GM18909 (cell line): ENCODE results near the gene MAP4K3.
A peak's percentile ranks its signal among the peaks of the same experiment; 100 is the strongest.

Experiments used
- ATAC-seq: cut with Tn5 transposase; IDR thresholded peaks from one replicate; pipeline ENCODE4 v1.9.1; 2021; ENCODE audit warnings: mild to moderate bottlenecking; ENCODE audit not compliant: unreplicated experiment, poor library complexity

MAP4K3 gene

GRCh38 chr2:39447266-39448168 is 10.4 kb upstream of the MAP4K3 start:
- no peak for ATAC-seq

GRCh38 chr2:39445934-39446333 is 8.8 kb upstream of the MAP4K3 start:
- ATAC-seq = no peak

DNA sequence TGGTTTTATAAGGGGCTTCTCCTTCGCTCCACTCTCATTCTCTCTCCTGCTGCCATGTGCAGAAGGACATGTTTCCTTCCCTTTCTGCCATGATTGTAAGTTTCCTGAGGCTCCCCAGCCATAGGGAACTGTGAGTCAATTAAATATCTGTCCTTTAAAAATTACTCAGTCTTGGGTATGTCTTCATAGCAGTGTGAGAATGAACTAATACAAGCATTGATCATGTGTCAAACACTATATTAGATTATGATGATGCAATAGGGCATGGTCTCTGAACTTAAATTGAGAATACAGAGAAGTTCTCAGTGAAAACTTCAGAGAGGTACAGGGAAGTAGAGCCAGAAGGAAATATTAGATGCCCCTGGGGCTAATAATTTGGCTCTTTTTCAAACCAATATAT is 5.9 kb upstream of the MAP4K3 start:
- ATAC-seq = no peak

- peak; percentile 50 for ATAC-seq
These were observed 624 bp upstream of the MAP4K3 start for GRCh38 chr2:39437522-39438296.

DNA sequence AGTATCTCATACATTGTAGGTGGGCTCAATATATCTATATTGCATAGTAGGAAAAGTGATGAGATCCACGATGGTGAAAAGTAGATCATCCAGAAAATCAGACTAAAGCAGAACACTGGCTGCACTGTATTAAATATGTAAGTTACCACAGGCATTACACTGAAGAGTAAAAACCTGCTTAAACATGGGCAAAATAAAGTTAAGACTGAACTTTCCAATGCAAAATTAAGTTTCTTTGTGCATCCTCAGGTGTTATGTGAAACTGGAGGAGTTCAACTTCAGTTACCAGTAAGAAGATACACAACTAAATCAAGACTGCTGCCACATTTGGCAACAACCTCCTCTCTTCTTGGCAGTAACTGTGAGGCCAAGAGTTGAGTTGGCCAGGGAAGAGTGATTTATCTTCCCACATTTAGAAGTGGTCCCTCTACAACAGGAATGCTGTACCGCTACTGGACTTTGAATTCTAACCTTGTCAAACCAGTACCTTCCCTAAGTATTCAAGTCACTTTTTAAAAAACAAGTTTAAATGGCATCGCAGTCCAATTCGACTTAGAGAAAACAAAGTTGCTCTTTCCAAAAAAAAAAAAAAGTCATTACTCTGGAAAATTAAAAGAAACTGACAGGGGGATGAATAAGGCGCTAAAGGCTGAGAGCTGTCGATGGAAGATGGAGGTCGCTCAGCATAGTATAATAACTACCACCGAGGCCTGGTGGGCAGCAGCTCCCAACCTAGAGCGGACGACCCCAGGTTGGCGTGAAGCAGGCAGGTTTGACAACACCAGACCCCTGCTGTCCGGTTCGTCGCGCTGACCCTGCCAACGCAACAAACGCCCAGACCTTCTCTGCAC is 1.1 kb downstream of the MAP4K3 start:
- no peak for ATAC-seq

GRCh38 chr2:39435234-39435633 is 1.9 kb downstream of the MAP4K3 start:
- ATAC-seq = no peak

DNA sequence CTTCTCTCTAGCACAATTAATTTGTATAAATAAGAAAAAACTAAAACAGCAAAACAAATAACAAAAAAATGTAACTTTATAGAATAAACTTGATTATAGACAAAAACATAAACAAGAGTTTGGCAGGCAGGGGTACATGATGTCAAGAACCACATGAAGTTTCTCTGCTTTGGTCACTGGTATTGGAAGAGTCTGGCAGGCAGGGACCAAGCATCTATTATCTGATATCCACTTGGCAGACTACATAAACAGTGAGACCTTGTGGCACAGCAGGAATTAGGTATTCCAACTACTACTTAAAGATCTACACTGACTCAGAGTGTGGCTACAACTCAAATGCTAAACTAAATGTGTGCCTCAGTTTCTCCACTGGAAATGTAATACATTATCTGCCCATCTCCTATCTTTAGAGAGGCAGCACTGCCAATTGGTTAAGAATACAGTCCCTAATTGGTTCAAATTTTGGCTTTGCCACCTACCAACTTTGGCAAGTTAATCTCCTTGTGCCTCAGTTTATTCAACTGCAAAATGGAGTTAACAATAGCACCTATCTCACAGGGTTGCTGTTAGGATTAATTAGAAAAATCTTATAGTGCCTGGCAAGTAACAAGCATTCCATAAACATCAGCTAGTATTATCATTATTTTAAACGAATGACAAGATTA is 2.7 kb downstream of the MAP4K3 start:
- ATAC-seq = no peak

DNA sequence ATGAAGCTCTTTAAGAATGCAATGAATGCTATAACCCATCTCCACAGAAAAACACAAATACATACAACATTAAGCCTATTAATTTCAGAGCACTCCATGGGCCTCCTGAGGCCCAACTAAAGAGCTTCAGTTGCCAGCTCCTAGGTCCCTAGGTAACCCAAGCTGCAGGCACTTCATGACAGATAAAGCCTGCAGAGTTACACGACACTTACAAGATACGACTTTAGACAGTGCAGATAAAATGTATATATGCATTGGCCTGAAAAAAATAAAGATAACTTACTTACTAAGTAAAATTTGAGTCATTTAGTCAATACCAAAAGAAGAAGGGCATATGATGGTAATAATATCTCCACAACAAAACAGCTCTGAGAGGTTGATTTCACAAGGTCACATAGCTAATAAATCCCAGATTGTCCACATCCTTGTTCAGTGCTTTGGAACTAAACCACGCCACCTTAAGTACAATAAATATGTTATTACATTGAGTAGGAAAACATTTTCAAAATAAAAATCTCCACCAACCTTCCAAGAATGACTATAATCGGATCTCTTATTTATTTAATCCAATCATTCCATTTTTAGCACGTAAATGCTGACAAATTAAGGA is 3.4 kb downstream of the MAP4K3 start:
- no peak for ATAC-seq

GRCh38 chr2:39432701-39433100 is 4.4 kb downstream of the MAP4K3 start:
- ATAC-seq = no peak

DNA sequence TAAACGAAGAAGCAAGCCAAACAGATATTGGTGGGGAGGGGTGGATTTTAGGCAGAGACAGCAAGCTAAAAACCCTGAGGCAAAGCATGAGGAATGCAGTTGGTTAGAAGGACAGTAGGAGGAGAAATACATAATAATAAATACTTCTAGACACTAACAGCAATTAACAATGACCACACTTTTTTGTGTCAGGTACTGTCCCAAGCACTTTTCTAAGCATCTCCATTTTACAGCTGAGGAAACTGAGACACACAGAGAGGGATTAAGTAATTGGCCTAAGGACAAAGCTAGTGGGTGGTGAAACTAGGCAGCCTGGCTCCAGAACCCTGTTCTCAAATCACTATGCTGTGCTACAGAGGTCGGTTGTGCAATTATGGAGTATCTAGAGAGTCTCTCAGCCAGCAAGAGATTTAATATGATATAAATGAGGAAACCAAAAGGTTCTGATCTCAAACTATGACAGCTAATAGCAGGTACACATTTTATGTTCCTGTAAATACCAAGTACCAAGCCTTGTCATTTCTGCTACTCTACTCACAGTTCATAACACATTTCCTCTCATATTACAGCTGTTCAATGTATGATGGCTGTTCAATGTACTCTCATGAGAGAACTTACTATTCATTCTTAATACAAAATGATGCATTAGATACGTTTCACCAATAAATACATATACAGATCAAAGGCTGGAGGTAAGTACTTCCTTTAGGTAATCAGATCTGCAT is 5.3 kb downstream of the MAP4K3 start:
- no peak for ATAC-seq

DNA sequence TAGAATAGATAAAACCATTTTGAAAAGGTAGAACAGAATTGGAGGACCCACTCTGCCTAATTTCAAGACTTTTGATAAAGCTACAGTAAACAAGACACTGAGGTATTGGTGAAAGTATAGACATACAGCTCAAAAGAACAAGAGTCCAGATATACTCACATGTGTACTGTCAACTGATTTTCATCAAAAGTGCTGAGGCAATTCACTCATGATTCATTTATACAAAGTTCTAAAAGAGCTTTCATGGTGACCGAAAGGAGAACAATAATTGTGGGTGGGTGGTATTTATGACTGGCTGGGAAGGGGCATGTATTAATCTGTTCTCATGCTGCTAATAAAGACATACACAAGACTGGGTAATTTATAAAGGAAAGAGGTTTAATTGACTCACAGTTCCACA is 7.3 kb downstream of the MAP4K3 start:
- ATAC-seq = no peak

GRCh38 chr2:39424951-39425350 is 12.1 kb downstream of the MAP4K3 start:
- no peak for ATAC-seq

GRCh38 chr2:39422700-39423099 is 14.4 kb downstream of the MAP4K3 start:
- ATAC-seq = no peak

DNA sequence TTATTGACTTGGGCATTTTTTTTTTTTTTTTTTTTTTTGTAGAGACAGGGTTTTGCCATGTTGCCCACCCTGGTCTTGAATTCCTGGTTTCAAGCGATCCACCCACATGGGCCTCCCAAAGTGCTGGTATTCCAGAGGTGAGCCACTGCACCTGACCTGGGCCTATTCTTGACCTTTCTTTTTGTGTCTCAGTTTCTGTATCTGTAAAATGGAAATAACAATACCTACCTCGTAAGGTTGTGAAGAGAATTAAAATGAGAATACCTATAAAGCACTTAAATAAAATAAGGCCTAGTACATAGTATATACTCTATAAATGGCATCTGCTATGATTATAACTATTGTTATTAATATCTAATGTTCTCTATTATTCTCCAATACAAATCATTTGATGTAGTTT is 15.7 kb downstream of the MAP4K3 start:
- ATAC-seq = no peak

- ATAC-seq = no peak
These were observed 17.5 kb downstream of the MAP4K3 start for GRCh38 chr2:39419282-39420223.

- no peak for ATAC-seq
These were observed 18.6 kb downstream of the MAP4K3 start for GRCh38 chr2:39418491-39418890.

GRCh38 chr2:39416140-39416539 is 20.9 kb downstream of the MAP4K3 start:
- ATAC-seq = no peak
